Measurements from ENCODE around the gene UBR1. TPM values are rescaled to one million over a fixed set of nuclear protein-coding genes. Genes with fewer than 3 reads are reported as not detected.

Gene UBR1
- polyA plus RNA-seq, 1 donor from 2014 or later: 33.5 TPM

DNA sequence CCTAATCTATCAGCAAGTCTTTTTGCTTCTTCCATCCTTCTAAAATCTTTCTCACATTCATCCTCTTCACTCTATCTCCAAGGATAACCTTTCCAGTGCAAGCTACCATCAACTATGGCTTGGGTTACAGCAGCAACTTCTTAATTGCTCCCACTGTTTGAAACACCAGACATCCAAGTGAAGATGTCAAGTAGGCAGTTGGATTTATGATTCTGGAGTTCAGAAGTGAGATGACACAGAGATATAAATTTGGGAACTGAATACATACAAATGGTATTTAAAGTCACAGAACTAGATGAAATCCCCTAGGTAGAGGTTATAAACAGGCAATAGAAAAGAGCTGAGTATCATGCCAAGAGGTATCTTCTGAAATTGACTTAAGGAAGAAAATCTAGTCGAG is 3.7 kb downstream of the UBR1 start:
- H4K20me1 ChIP-seq (ENCODE audit: insufficient read depth): no peaks in the 10 kb centered on the region
- H3K79me2 ChIP-seq (replicated peaks; ENCODE audit: insufficient read depth, low read length): peaks cover 44% of the 10 kb centered on the region
- H3K27ac ChIP-seq (ENCODE audit: low read length): no peak overlapping the region
- peaks cover 5% of the 10 kb centered on the region for H3F3A ChIP-seq (ENCODE audit: insufficient read depth, low read length, poor library complexity, severe bottlenecking)
- H3K27me3 ChIP-seq (ENCODE audit: insufficient read depth, low read depth, low read length): no peaks in the 10 kb centered on the region
- no peak overlapping the region for H3K9ac ChIP-seq (ENCODE audit: low read length)
- no peak overlapping the region for H2AFZ ChIP-seq (ENCODE audit: low read depth, low read length)
- H3K4me2 ChIP-seq (ENCODE audit: low read length): no peak overlapping the region
- H3K9me2 ChIP-seq (ENCODE audit: insufficient read depth, low read length): no peaks in the 10 kb centered on the region
- H3K36me3 ChIP-seq (ENCODE audit: insufficient read depth, low read length): peaks cover 6% of the 10 kb centered on the region
- H3K9me3 ChIP-seq (ENCODE audit: low read length): no peaks in the 10 kb centered on the region
- no peak for TF ChIP-seq MXI1 (conservative IDR thresholded peaks at IDR 0.05; ENCODE audit: poor library complexity, severe bottlenecking)
- TF ChIP-seq, protein P1, sequence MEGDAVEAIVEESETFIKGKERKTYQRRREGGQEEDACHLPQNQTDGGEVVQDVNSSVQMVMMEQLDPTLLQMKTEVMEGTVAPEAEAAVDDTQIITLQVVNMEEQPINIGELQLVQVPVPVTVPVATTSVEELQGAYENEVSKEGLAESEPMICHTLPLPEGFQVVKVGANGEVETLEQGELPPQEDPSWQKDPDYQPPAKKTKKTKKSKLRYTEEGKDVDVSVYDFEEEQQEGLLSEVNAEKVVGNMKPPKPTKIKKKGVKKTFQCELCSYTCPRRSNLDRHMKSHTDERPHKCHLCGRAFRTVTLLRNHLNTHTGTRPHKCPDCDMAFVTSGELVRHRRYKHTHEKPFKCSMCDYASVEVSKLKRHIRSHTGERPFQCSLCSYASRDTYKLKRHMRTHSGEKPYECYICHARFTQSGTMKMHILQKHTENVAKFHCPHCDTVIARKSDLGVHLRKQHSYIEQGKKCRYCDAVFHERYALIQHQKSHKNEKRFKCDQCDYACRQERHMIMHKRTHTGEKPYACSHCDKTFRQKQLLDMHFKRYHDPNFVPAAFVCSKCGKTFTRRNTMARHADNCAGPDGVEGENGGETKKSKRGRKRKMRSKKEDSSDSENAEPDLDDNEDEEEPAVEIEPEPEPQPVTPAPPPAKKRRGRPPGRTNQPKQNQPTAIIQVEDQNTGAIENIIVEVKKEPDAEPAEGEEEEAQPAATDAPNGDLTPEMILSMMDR (IDR thresholded peaks at IDR 0.05; ENCODE audit: poor library complexity, severe bottlenecking): no peak
- no peak for TF ChIP-seq POLR2AphosphoS5 (IDR thresholded peaks at IDR 0.05)
- TF ChIP-seq TAF1 (IDR thresholded peaks at IDR 0.05; ENCODE audit: low read depth): no peak
- TF ChIP-seq EP300 (conservative IDR thresholded peaks at IDR 0.05; ENCODE audit: poor library complexity, severe bottlenecking): no peak
- TF ChIP-seq, protein P2, sequence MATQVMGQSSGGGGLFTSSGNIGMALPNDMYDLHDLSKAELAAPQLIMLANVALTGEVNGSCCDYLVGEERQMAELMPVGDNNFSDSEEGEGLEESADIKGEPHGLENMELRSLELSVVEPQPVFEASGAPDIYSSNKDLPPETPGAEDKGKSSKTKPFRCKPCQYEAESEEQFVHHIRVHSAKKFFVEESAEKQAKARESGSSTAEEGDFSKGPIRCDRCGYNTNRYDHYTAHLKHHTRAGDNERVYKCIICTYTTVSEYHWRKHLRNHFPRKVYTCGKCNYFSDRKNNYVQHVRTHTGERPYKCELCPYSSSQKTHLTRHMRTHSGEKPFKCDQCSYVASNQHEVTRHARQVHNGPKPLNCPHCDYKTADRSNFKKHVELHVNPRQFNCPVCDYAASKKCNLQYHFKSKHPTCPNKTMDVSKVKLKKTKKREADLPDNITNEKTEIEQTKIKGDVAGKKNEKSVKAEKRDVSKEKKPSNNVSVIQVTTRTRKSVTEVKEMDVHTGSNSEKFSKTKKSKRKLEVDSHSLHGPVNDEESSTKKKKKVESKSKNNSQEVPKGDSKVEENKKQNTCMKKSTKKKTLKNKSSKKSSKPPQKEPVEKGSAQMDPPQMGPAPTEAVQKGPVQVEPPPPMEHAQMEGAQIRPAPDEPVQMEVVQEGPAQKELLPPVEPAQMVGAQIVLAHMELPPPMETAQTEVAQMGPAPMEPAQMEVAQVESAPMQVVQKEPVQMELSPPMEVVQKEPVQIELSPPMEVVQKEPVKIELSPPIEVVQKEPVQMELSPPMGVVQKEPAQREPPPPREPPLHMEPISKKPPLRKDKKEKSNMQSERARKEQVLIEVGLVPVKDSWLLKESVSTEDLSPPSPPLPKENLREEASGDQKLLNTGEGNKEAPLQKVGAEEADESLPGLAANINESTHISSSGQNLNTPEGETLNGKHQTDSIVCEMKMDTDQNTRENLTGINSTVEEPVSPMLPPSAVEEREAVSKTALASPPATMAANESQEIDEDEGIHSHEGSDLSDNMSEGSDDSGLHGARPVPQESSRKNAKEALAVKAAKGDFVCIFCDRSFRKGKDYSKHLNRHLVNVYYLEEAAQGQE (IDR thresholded peaks at IDR 0.05; ENCODE audit: borderline replicate concordance): no peak
- no peak for TF ChIP-seq EZH2 (IDR thresholded peaks at IDR 0.05; ENCODE audit: borderline replicate concordance, insufficient read depth, low read length, poor library complexity, severe bottlenecking)
- TF ChIP-seq RAD21 (conservative IDR thresholded peaks at IDR 0.05): no peak
- no peak for TF ChIP-seq SMC3 (conservative IDR thresholded peaks at IDR 0.05; ENCODE audit: poor library complexity)
- H3K4me3 ChIP-seq (ENCODE audit: low read length): no peak overlapping the region

DNA sequence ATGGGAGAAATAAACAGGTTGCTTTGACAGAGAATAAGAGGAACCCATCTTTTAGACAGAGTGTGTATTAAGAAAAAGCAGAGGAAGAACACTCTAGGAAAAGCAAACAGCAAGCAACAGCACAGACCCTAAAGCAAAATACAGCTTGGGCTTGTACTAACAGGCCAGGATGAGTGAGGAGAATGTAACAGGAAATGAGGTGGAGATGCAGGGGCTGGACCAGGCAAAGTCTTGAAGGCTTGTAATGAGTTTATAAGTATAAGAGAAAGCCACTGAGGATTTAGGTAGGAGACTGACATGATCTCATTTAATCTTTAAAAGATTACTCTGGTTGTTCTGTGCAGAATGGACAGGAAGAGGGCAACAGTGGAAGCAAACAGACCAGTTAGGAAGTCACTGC is 4.9 kb downstream of the UBR1 start:
- H3K9me2 ChIP-seq (ENCODE audit: insufficient read depth, low read length): no peaks in the 10 kb centered on the region
- no peak overlapping the region for H3K4me3 ChIP-seq (ENCODE audit: low read length)
- H3K9ac ChIP-seq (ENCODE audit: low read length): no peak overlapping the region
- H3K79me2 ChIP-seq (replicated peaks; ENCODE audit: insufficient read depth, low read length): peaks cover 48% of the 10 kb centered on the region
- H3K9me3 ChIP-seq (ENCODE audit: low read length): no peaks in the 10 kb centered on the region
- no peaks in the 10 kb centered on the region for H3K27me3 ChIP-seq (ENCODE audit: insufficient read depth, low read depth, low read length)
- no peak overlapping the region for H2AFZ ChIP-seq (ENCODE audit: low read depth, low read length)
- no peaks in the 10 kb centered on the region for H3F3A ChIP-seq (ENCODE audit: insufficient read depth, low read length, poor library complexity, severe bottlenecking)
- no peaks in the 10 kb centered on the region for H4K20me1 ChIP-seq (ENCODE audit: insufficient read depth)
- TF ChIP-seq MXI1 (conservative IDR thresholded peaks at IDR 0.05; ENCODE audit: poor library complexity, severe bottlenecking): no peak
- TF ChIP-seq, protein P2 (IDR thresholded peaks at IDR 0.05; ENCODE audit: borderline replicate concordance): no peak
- no peak for TF ChIP-seq POLR2AphosphoS5 (IDR thresholded peaks at IDR 0.05)
- no peak overlapping the region for H3K27ac ChIP-seq (ENCODE audit: low read length)
- H3K36me3 ChIP-seq (ENCODE audit: insufficient read depth, low read length): peaks cover 6% of the 10 kb centered on the region
- H3K4me2 ChIP-seq (ENCODE audit: low read length): no peak overlapping the region
